Activated naive CD8-positive, alpha-beta T cell (primary cell): ENCODE data around the gene LRATD1.

ENCODE experiments used
- H3K27ac Mint-ChIP-seq: one replicate; pipeline ENCODE4 v1.8.0; 2021; ENCODE audit warnings: mixed read lengths
- H3K27me3 Mint-ChIP-seq: one replicate; pipeline ENCODE4 v1.8.0; 2021; ENCODE audit warnings: mixed read lengths
- H3K36me3 Mint-ChIP-seq: one replicate; pipeline ENCODE4 v1.8.0; 2021; ENCODE audit warnings: mixed read lengths
- H3K4me1 Mint-ChIP-seq: one replicate; pipeline ENCODE4 v1.8.0; 2021; ENCODE audit warnings: low read depth, mixed read lengths
- H3K4me3 Mint-ChIP-seq: one replicate; pipeline ENCODE4 v1.8.0; 2021; ENCODE audit warnings: mild to moderate bottlenecking, mixed read lengths
- H3K9me3 Mint-ChIP-seq: one replicate; pipeline ENCODE4 v1.8.0; 2021; ENCODE audit warnings: low read depth, mixed read lengths

LRATD1 gene

GRCh38 chr2:14650066-14650465 is 17.5 kb downstream of the LRATD1 start:
- Mint-ChIP-seq H3K27ac (no peak overlapping the region), H3K27me3 (no peaks in the 10 kb centered on the region)

GRCh38 chr2:14654835-14655282 is 22.3 kb downstream of the LRATD1 start:
- Mint-ChIP-seq H3K36me3 (no peaks in the 10 kb centered on the region), H3K4me1 (no peaks in the 10 kb centered on the region), H3K4me3 (no peak overlapping the region), H3K27me3 (no peaks in the 10 kb centered on the region), H3K9me3 (peaks cover 11% of the 10 kb centered on the region), H3K27ac (no peak overlapping the region)

More at GRCh38 chr2:14650066-14650465, 17.5 kb downstream of the LRATD1 start:
- no peaks in the 10 kb centered on the region for H3K4me1 Mint-ChIP-seq
- no peaks in the 10 kb centered on the region for H3K9me3 Mint-ChIP-seq
- H3K36me3 Mint-ChIP-seq: no peaks in the 10 kb centered on the region
- H3K4me3 Mint-ChIP-seq: no peak overlapping the region

GRCh38 chr2:14656146-14656545 is 23.6 kb downstream of the LRATD1 start:
- Mint-ChIP-seq H3K27me3 (no peaks in the 10 kb centered on the region), H3K4me3 (no peak overlapping the region), H3K9me3 (peaks cover 13% of the 10 kb centered on the region), H3K4me1 (no peaks in the 10 kb centered on the region), H3K36me3 (no peaks in the 10 kb centered on the region), H3K27ac (no peak overlapping the region)

GRCh38 chr2:14661163-14661562 is 28.6 kb downstream of the LRATD1 start:
- Mint-ChIP-seq H3K27ac (no peak overlapping the region), H3K36me3 (no peaks in the 10 kb centered on the region), H3K27me3 (no peaks in the 10 kb centered on the region), H3K4me3 (no peak overlapping the region), H3K4me1 (no peaks in the 10 kb centered on the region), H3K9me3 (peaks cover 14% of the 10 kb centered on the region)

GRCh38 chr2:14673351-14673875 is 40.9 kb downstream of the LRATD1 start:
- H3K27me3 Mint-ChIP-seq: no peaks in the 10 kb centered on the region
- H3K27ac Mint-ChIP-seq: no peak overlapping the region
- H3K4me3 Mint-ChIP-seq: no peak overlapping the region
- no peaks in the 10 kb centered on the region for H3K4me1 Mint-ChIP-seq
- H3K36me3 Mint-ChIP-seq: no peaks in the 10 kb centered on the region
- peaks cover 13% of the 10 kb centered on the region for H3K9me3 Mint-ChIP-seq

GRCh38 chr2:14675489-14675888 is 43.0 kb downstream of the LRATD1 start:
- Mint-ChIP-seq H3K4me3 (no peak overlapping the region), H3K36me3 (no peaks in the 10 kb centered on the region), H3K9me3 (peaks cover 13% of the 10 kb centered on the region), H3K27me3 (no peaks in the 10 kb centered on the region), H3K4me1 (no peaks in the 10 kb centered on the region), H3K27ac (no peak overlapping the region)

- Mint-ChIP-seq H3K9me3 (peaks cover 13% of the 10 kb centered on the region), H3K36me3 (no peaks in the 10 kb centered on the region), H3K27ac (no peak overlapping the region), H3K27me3 (no peaks in the 10 kb centered on the region), H3K4me3 (no peak overlapping the region), H3K4me1 (no peaks in the 10 kb centered on the region)
These were observed 43.9 kb downstream of the LRATD1 start for GRCh38 chr2:14676371-14676770.

- Mint-ChIP-seq H3K27me3 (no peaks in the 10 kb centered on the region), H3K27ac (no peak overlapping the region), H3K9me3 (peaks cover 13% of the 10 kb centered on the region), H3K4me1 (no peaks in the 10 kb centered on the region), H3K4me3 (no peak overlapping the region), H3K36me3 (no peaks in the 10 kb centered on the region)
These were observed 44.5 kb downstream of the LRATD1 start for GRCh38 chr2:14677039-14677438.

GRCh38 chr2:14678761-14679160 is 46.2 kb downstream of the LRATD1 start:
- no peaks in the 10 kb centered on the region for H3K27me3 Mint-ChIP-seq
- H3K9me3 Mint-ChIP-seq: peaks cover 13% of the 10 kb centered on the region
- H3K4me3 Mint-ChIP-seq: no peak overlapping the region
- no peak overlapping the region for H3K27ac Mint-ChIP-seq
- H3K36me3 Mint-ChIP-seq: no peaks in the 10 kb centered on the region
- H3K4me1 Mint-ChIP-seq: no peaks in the 10 kb centered on the region

GRCh38 chr2:14681608-14682007 is 49.1 kb downstream of the LRATD1 start:
- Mint-ChIP-seq H3K9me3 (peaks cover 7% of the 10 kb centered on the region), H3K36me3 (no peaks in the 10 kb centered on the region), H3K4me1 (no peaks in the 10 kb centered on the region), H3K4me3 (no peak overlapping the region), H3K27ac (no peak overlapping the region), H3K27me3 (no peaks in the 10 kb centered on the region)
